ENCODE measurements around the gene SZRD1.

- TF ChIP-seq CTCF (IDR thresholded peaks at IDR 0.05) (no peak), ZFX (IDR thresholded peaks at IDR 0.05; ENCODE audit: borderline replicate concordance) (no peak)
Observed at GRCh38 chr1:16387201-16388188, 20.5 kb downstream of the SZRD1 start.

Measured in 22Rv1 (cell line).